K562 (cell line): ENCODE data around the gene PRCC. TPM values are rescaled to one million over a fixed set of nuclear protein-coding genes. Genes with fewer than 3 reads are reported as not detected.

Experiments used
- ATAC-seq: fragments of 200-7000 bp; cut with Tn5 transposase; 3 replicates; pipeline ENCODE4 v1.9.1; 2020; ENCODE audit warnings: moderate library complexity
- BruUV-seq: library from RNA; stranded (reverse); fragments of 400-500 nt; replicated peaks from 2 replicates; lab custom pipeline; 2021; lab: Mats Ljungman, UMichigan
- CTCF ChIA-PET: fragments of 300-600 bp; formaldehyde crosslinking; extraction: SDS; loops from one replicate; lab custom pipeline; 2021; ENCODE audit warnings: low intra/inter-chr PET ratio; lab: Yijun Ruan, JAX
- POLR2A ChIA-PET: fragments of 300-600, 350-650 bp; sonication (Branson Sonifier 250); formaldehyde crosslinking; extraction: SDS; loops from one replicate; lab custom pipeline; 2021; ENCODE audit warnings: antibody characterized with exemption, inconsistent platforms; lab: Yijun Ruan, JAX
- DNase-seq, 4 experiments: peaks; one replicate each; pipeline versions ENCODE4 v3.0.0 to v3.0.0-alpha.2; 2011 to 2018; ENCODE audit warnings: low spot score in 3 of 4, mixed read lengths in 3 of 4; ENCODE audit errors: extremely low read depth in 1 of 4
- FAIRE-seq: peaks from 2 replicates; lab custom pipeline; 2011; peaks lifted over from hg19 to GRCh38; lab: Jason Lieb, UNC
- H2AFZ ChIP-seq: 2 replicates; pipeline ENCODE4 v1.6.0; 2011; ENCODE audit warnings: low read depth, low read length, control low read depth, inconsistent platforms
- H3K27ac ChIP-seq: fragments of 200-600 bp; 3 replicates; pipeline ENCODE4 v1.8.0; 2011; ENCODE audit warnings: low read depth, mild to moderate bottlenecking, control low read depth, inconsistent platforms, low read length, moderate library complexity, mixed read lengths; ENCODE audit errors: extremely low read depth
- H3K27me3 ChIP-seq, 2 experiments: fragments of 300-600 bp in 1 of 2; 2 replicates in 1 of 2; 3 replicates in 1 of 2; pipeline versions ENCODE4 v1.6.0 to v1.8.0; 2011; ENCODE audit warnings: inconsistent platforms in 2 of 2, low read length in 2 of 2, mild to moderate bottlenecking in 1 of 2, mixed read lengths in 1 of 2, moderate library complexity in 1 of 2; ENCODE audit not compliant: control insufficient read depth in 2 of 2, insufficient read depth in 2 of 2
- H3K36me3 ChIP-seq: fragments of 300-600 bp; 3 replicates; pipeline ENCODE4 v1.8.0; 2011; ENCODE audit warnings: mild to moderate bottlenecking, low read length, inconsistent platforms; ENCODE audit not compliant: control insufficient read depth, insufficient read depth
- H3K4me1 ChIP-seq, 2 experiments: fragments of 200-600 bp in 1 of 2; replicated peaks in 1 of 2; 2 replicates in 1 of 2; 3 replicates in 1 of 2; pipeline versions ENCODE4 v1.5.1 to v1.8.0; 2011; ENCODE audit warnings: inconsistent platforms in 2 of 2, low read length in 2 of 2, mild to moderate bottlenecking in 1 of 2, mixed read lengths in 1 of 2, moderate library complexity in 1 of 2; ENCODE audit not compliant: control insufficient read depth in 2 of 2, insufficient read depth in 2 of 2
- H3K4me2 ChIP-seq: 2 replicates; pipeline ENCODE4 v1.6.1; 2011; ENCODE audit warnings: low read length, control low read depth, inconsistent platforms, mixed read lengths; ENCODE audit not compliant: insufficient read depth
- H3K4me3 ChIP-seq: fragments of 200-600 bp; sonication (generic), shearing (Covaris generic); 2 replicates; pipeline ENCODE4 v1.5.1; 2016; ENCODE audit warnings: control low read depth, inconsistent platforms
- H3K79me2 ChIP-seq: fragments of 200-600 bp; 3 replicates; pipeline ENCODE4 v1.8.0; 2011; ENCODE audit warnings: low read length, inconsistent platforms; ENCODE audit not compliant: control insufficient read depth, insufficient read depth
- H3K9ac ChIP-seq, 2 experiments: 2 replicates each; pipeline versions ENCODE4 v1.6.0 to v1.6.1; 2011; ENCODE audit warnings: low read depth in 2 of 2, low read length in 2 of 2, control low read depth in 1 of 2, inconsistent platforms in 1 of 2, mild to moderate bottlenecking in 1 of 2, mixed read lengths in 1 of 2; ENCODE audit not compliant: insufficient read depth in 1 of 2
- H3K9me1 ChIP-seq: one replicate; pipeline ENCODE4 v1.6.0; 2011; ENCODE audit warnings: inconsistent platforms, mild to moderate bottlenecking, low read length, moderate library complexity; ENCODE audit not compliant: control insufficient read depth, insufficient read depth
- H3K9me3 ChIP-seq: replicated peaks from 2 replicates; pipeline ENCODE4 v1.5.1; 2011; ENCODE audit warnings: low read depth, low read length, inconsistent platforms; ENCODE audit not compliant: control insufficient read depth, insufficient read depth
- H4K20me1 ChIP-seq: replicated peaks from 2 replicates; pipeline ENCODE4 v1.6.1; 2011; ENCODE audit warnings: low read length, inconsistent platforms, mixed read lengths; ENCODE audit not compliant: control insufficient read depth, insufficient read depth
- CEBPB ChIP-seq: fragments of 450-650 bp; IDR thresholded peaks from 2 replicates; pipeline ENCODE4 v1.6.1; 2016; ENCODE audit warnings: missing genetic modification characterization, missing compliant biosample characterization
- CEBPG ChIP-seq, 3 experiments: fragments of 200-800 bp in 1 of 3; sonication (Bioruptor generic) in 1 of 3; sonication (generic) in 1 of 3; formaldehyde crosslinking in 1 of 3; IDR thresholded peaks in 2 of 3; conservative IDR thresholded peaks in 1 of 3; 2 replicates each; pipeline versions ENCODE4 v1.6.1 to v1.8.0; 2016 to 2022; ENCODE audit warnings: missing compliant biosample characterization in 2 of 3, missing genetic modification characterization in 2 of 3, mild to moderate bottlenecking in 1 of 3, missing genetic modification reagents in 1 of 3
- CSDE1 ChIP-seq, 2 experiments: fragments of 450-650 bp; IDR thresholded peaks; 2 replicates each; pipeline ENCODE4 v1.6.1; 2016; ENCODE audit warnings: mild to moderate bottlenecking in 1 of 2
- HIVEP1 ChIP-seq: fragments of 250-450 bp; sonication (Bioruptor Pico); IDR thresholded peaks from 2 replicates; pipeline ENCODE4 v1.4.0; 2020; ENCODE audit warnings: mild to moderate bottlenecking
- MAZ ChIP-seq, 2 experiments: fragments of 450-650 bp in 1 of 2; sonication (generic) in 1 of 2; formaldehyde crosslinking; IDR thresholded peaks in 1 of 2; conservative IDR thresholded peaks in 1 of 2; 2 replicates each; pipeline versions ENCODE4 v1.4.0 to v1.5.0; 2020; ENCODE audit warnings: mild to moderate bottlenecking in 1 of 2, missing genetic modification reagents in 1 of 2
- POLR2G ChIP-seq: fragments of 200-400 bp; formaldehyde crosslinking; IDR thresholded peaks from 2 replicates; pipeline ENCODE4 v1.6.1; 2017; ENCODE audit warnings: low read depth, mild to moderate bottlenecking, antibody characterized with exemption, low read length, moderate library complexity
- ZNF263 ChIP-seq: sonication (generic); formaldehyde crosslinking; IDR thresholded peaks from 2 replicates; pipeline ENCODE4 v1.8.0; 2022; ENCODE audit warnings: mild to moderate bottlenecking, missing genetic modification reagents, borderline replicate concordance
- WGBS: fragments of 100-300 bp; shearing (Covaris generic); methylation state at CpG from one replicate; pipeline ENCODE4 v1.1.6; 2016; ENCODE audit warnings: low coverage, mixed read lengths; ENCODE audit not compliant: insufficient coverage; ENCODE audit errors: missing lambda C conversion rate; 5-methylcytosine and 5-hydroxymethylcytosine counted together
- in situ Hi-C: fragments of 300-500 bp; cut with MboI; formaldehyde crosslinking; loops from 4 replicates; pipeline ENCODE4 v1.15.0; 2018; ENCODE audit warnings: inconsistent platforms, mixed read lengths
- intact Hi-C: fragments of 100-400 bp; cut with micrococcal nuclease; formaldehyde crosslinking; loops from 2 replicates; pipeline ENCODE4 v1.14.2; 2022
- polyA plus RNA-seq, 8 experiments: library from polyadenylated mRNA; depleted of rRNA in 4 of 8; stranded (reverse) in 5 of 8; unstranded in 3 of 8; fragments of >200 nt; fragmentation: Nextera tagmentation in 2 of 8; fragmentation: Illumina TruSeq in 1 of 8; extraction: Ambion mirVana in 2 of 8; extraction: Trizol in 1 of 8; gene quantifications; 2 replicates each; pipeline versions ENCODE4 v1.2.1 to v1.2.3, GENCODE V29; 2011 to 2014; ENCODE audit warnings: inconsistent platforms in 1 of 8, missing spikeins in 1 of 8
- total RNA-seq, 7 experiments: library from RNA; depleted of rRNA in 6 of 7; stranded (reverse); fragments of >200 nt in 6 of 7; fragmentation: Illumina TruSeq in 2 of 7; extraction: Trizol in 2 of 7; gene quantifications; 2 replicates each; pipeline versions ENCODE4 v1.2.1 to v1.2.3, GENCODE V29; 2011 to 2021; ENCODE audit warnings: low replicate concordance in 1 of 7
- TF ChIP-seq, protein P1 (sequence below), 3 experiments: fragments of 200-800 bp in 1 of 3; fragments of 250-450 bp in 1 of 3; fragments of 450-650 bp in 1 of 3; sonication (Bioruptor Pico) in 1 of 3; sonication (Bioruptor generic) in 1 of 3; formaldehyde crosslinking in 1 of 3; IDR thresholded peaks; 2 replicates each; pipeline versions ENCODE4 v1.6.1 to v1.8.0; 2016 to 2022; ENCODE audit warnings: mild to moderate bottlenecking in 2 of 3, missing genetic modification characterization in 2 of 3, missing compliant biosample characterization in 1 of 3, moderate library complexity in 1 of 3

PRCC gene
- total and polyA plus RNA-seq, 9 of the 15 experiments (the other 6 are each of a cell fraction or from before 2014, with no cell fraction given) = 23.9 to 201 (median 41.1) TPM

DNA sequence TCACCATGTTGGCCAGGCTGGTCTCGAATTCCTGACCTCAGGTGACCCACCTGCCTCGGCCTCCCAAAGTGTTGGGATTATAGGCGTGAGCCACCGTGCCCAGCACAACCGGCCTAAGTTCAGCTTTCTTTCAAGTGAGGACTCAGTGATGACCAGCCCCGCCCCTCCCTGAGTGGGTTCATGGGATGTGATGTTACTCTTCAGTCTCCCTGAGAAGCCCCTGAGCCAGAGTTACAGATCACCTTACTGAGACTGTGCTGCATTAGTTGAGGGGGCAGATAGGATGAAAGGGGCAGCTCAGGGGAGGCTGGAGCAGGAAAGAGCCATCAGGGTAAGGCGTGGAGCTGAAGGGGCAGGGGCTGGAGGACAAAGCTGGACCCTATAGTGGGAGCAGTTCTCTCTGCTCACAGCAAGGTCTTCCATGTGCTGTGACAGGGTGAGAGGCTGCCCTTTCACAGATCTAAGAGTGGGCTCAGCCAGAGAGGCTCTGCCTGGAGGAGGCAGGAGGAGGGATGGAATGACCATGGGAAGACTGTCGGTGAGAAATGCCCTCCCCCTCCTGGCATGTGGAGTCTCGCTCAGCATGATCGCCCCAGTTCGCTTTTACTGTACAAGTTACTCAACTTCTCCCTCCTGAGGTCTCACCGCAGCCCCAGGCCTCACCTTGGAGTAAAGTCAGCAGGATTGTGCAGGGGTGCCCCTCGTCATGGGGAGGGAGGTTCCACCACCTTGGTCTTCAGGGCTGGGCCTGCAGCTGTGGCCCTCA lies 35.9 kb downstream of the PRCC start:
- CTCF ChIA-PET = no interaction called here
- Histone ChIP-seq H3K9me1 (no peaks in the 10 kb centered on the region), H4K20me1 (no peaks in the 10 kb centered on the region), H3K4me3 (no peak overlapping the region), H3K27me3 (no peaks in the 10 kb centered on the region), H3K4me1 (peaks cover 7 to 12% of the 10 kb centered on the region in 2 experiments), H3K36me3 (peaks cover 45% of the 10 kb centered on the region), H3K9ac (peak overlapping the region in 1 of 2 experiments; percentile 78; a peak in 1 of 4 replicates), H3K27ac (no peak overlapping the region), H3K79me2 (no peaks in the 10 kb centered on the region), H2AFZ (no peak overlapping the region), H3K4me2 (no peak overlapping the region), H3K9me3 (no peaks in the 10 kb centered on the region)
- ATAC-seq = no peak
- POLR2A ChIA-PET = interaction anchor here (0.6 to 1.8 kb wide), 7 partner anchors 11 to 306 kb away, joined by 3 to 9 read pairs (median 3); partner anchors contain the start of gene PRCC
- DNase-seq = no peak
- intact Hi-C loops (no loop called here), in situ Hi-C loops (loop anchor here (5.0 kb wide), 1 partner anchor 59 kb away; the partner anchor contains the start of gene NTRK1)
- 85% methylated on average over 13 of the region's 13 CpGs for WGBS
- FAIRE-seq = no peak
- TF ChIP-seq CSDE1 (IDR thresholded peaks at IDR 0.05) = no peak
- TF ChIP-seq ZNF263 (CRISPR knock-in tag) = peak; percentile 29; the same call in 1 of the 2 replicates
- no TSS peak for BruUV-seq

DNA sequence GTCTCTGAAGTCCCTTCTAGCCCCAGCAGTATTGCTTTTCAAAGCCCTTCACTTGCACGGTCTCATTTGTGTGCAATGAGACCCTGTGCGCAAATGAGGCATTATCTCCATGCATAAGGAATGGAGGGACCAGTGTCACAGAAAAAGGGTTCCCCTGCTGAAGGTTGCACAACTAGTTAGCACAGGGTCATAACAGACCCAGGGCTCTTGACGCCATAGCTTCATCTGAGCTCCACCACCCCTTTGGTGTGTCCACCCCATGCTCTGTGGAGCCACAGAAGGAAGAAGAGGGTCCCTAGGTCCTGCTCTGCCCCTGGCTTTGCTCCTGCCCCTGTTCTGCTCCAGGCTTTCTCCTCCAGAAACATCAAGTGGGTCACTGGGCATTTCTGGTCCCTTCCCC lies 36.7 kb downstream of the PRCC start:
- H3K9ac ChIP-seq = peak overlapping the region in 1 of 2 experiments; percentile 3; a peak in 1 of 4 replicates
- DNase-seq (no peak), ATAC-seq (peak; percentile 5), FAIRE-seq (no peak)
- in situ Hi-C loops = loop anchor here (5.0 kb wide), 1 partner anchor 58 kb away; the partner anchor contains the start of gene NTRK1
- intact Hi-C loops = no loop called here
- H3K9me3 ChIP-seq = no peaks in the 10 kb centered on the region
- no peaks in the 10 kb centered on the region for H3K27me3 ChIP-seq
- H3K27ac ChIP-seq = peak overlapping the region; percentile 11; the same call in 1 of the 3 replicates
- H3K4me1 ChIP-seq = peaks cover 9 to 12% of the 10 kb centered on the region in 2 experiments
- no TSS peak for BruUV-seq
- H3K4me3 ChIP-seq = no peak overlapping the region
- TF ChIP-seq CEBPB (peak; percentile 51; the same call in 1 of the 2 replicates), MAZ (CRISPR knock-in tag; conservative IDR thresholded peaks at IDR 0.05 in 1 of 2, IDR thresholded peaks at IDR 0.05 in 1 of 2) (0 out of 4 replicates have a peak, but pooled peaks of 1 of the 2 experiments have one; percentile 11), POLR2G (0 out of 2 replicates have a peak, but pooled peaks have one; percentile 2), HIVEP1 (no peak), CEBPG (CRISPR knock-in tag; IDR thresholded peaks at IDR 0.05) (peak; percentile 29; the same call in 1 of the 2 replicates), CEBPG (tag; conservative IDR thresholded peaks at IDR 0.05 in 1 of 2, IDR thresholded peaks at IDR 0.05 in 1 of 2) (no peak)
- TF ChIP-seq, protein P1, sequence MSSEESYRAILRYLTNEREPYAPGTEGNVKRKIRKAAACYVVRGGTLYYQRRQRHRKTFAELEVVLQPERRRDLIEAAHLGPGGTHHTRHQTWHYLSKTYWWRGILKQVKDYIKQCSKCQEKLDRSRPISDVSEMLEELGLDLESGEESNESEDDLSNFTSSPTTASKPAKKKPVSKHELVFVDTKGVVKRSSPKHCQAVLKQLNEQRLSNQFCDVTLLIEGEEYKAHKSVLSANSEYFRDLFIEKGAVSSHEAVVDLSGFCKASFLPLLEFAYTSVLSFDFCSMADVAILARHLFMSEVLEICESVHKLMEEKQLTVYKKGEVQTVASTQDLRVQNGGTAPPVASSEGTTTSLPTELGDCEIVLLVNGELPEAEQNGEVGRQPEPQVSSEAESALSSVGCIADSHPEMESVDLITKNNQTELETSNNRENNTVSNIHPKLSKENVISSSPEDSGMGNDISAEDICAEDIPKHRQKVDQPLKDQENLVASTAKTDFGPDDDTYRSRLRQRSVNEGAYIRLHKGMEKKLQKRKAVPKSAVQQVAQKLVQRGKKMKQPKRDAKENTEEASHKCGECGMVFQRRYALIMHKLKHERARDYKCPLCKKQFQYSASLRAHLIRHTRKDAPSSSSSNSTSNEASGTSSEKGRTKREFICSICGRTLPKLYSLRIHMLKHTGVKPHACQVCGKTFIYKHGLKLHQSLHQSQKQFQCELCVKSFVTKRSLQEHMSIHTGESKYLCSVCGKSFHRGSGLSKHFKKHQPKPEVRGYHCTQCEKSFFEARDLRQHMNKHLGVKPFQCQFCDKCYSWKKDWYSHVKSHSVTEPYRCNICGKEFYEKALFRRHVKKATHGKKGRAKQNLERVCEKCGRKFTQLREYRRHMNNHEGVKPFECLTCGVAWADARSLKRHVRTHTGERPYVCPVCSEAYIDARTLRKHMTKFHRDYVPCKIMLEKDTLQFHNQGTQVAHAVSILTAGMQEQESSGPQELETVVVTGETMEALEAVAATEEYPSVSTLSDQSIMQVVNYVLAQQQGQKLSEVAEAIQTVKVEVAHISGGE (CRISPR knock-in tag; IDR thresholded peaks at IDR 0.05) = peak in 1 of 3 experiments; percentile 82; a peak in 2 of 6 replicates
- WGBS = 59% methylated on average over 3 of the region's 3 CpGs
- ChIA-PET CTCF (interaction anchor here (0.6 kb wide), 1 partner anchor 82 kb away, joined by 3 read pairs; no protein-coding TSS in a partner anchor), POLR2A (interaction anchor here (0.6 to 1.4 kb wide), 3 partner anchors 8 to 19 kb away, joined by 3 to 8 read pairs (median 4); no protein-coding TSS in a partner anchor)
- H3K9me1 ChIP-seq = no peaks in the 10 kb centered on the region
- no peak overlapping the region for H3K4me2 ChIP-seq
- peaks cover 37% of the 10 kb centered on the region for H3K36me3 ChIP-seq
- H3K79me2 ChIP-seq = no peaks in the 10 kb centered on the region
- H4K20me1 ChIP-seq = no peaks in the 10 kb centered on the region
- no peak overlapping the region for H2AFZ ChIP-seq
